CD4-positive, alpha-beta T cell treated with Interleukin-17A for 4 hours (primary cell): Measurements from ENCODE around the gene NCOA5.

Experiments used
- DNase-seq: peaks from one replicate; pipeline ENCODE4 v3.0.0-alpha.2; 2020; ENCODE audit warnings: mixed read lengths

The NCOA5 gene

DNA sequence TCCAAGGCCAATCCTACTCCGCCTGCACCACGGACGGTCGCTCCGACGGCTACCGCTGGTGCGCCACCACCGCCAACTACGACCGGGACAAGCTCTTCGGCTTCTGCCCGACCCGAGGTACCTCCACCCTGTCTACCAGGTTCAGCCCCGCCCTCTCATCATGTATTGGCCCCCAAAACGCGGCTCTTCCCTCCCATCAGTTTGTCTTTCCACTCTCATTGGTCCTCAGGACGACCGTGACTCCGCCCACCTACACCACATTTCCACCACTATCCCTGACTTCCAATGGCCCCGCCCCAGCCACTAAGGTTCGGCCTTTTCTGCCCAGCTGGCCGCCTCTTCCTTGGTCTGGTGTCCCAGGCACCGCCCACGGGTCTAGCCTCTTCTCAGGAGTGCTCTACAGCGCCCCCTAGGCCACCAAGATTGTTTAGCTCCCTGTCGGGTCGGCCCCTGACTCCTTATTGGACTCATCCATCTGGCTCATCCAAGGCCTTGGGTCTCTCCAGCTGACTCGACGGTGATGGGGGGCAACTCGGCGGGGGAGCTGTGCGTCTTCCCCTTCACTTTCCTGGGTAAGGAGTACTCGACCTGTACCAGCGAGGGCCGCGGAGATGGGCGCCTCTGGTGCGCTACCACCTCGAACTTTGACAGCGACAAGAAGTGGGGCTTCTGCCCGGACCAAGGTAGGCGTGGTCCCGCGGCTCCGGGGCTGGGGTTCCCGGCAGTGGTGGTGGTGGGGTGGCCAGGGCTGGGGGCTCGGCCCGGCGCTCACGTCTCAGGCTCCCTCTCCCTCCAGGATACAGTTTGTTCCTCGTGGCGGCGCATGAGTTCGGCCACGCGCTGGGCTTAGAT is 77.9 kb downstream of the NCOA5 start:
- peak; percentile 45 for DNase-seq
